OCI-LY7 (cell line): ENCODE measurements around the gene RBMS1. TPM values are rescaled to one million over a fixed set of nuclear protein-coding genes. Genes with fewer than 3 reads are reported as not detected.

Experiments used
- BruUV-seq: library from RNA; stranded (reverse); fragments of 400-500 nt; replicated peaks from 2 replicates; lab custom pipeline; 2021; lab: Mats Ljungman, UMichigan
- CTCF ChIA-PET: fragments of 300-600 bp; sonication (Branson Sonifier 250); formaldehyde crosslinking; loops from one replicate; lab custom pipeline; 2022; ENCODE audit warnings: antibody characterized with exemption; ENCODE audit not compliant: unreplicated experiment; lab: Charles Lee
- POLR2A ChIA-PET: fragments of 300-600 bp; sonication (Branson Sonifier 250); formaldehyde crosslinking; loops from one replicate; lab custom pipeline; 2022; ENCODE audit warnings: antibody characterized with exemption; lab: Charles Lee
- DNase-seq: peaks from one replicate; pipeline ENCODE4 v3.0.0-alpha.2; 2015; ENCODE audit warnings: low spot score
- H2AFZ ChIP-seq: fragments of 200-600 bp; sonication (generic), shearing (Covaris generic); 2 replicates; pipeline ENCODE4 v1.6.1; 2014; ENCODE audit warnings: mild to moderate bottlenecking, antibody characterized with exemption, low read length, moderate library complexity
- H3K27ac ChIP-seq: fragments of 200-600 bp; sonication (generic); 2 replicates; pipeline ENCODE4 v1.5.1; 2014; ENCODE audit warnings: mixed run types, low read depth, mild to moderate bottlenecking, moderate library complexity, low read length, inconsistent platforms; ENCODE audit not compliant: poor library complexity, severe bottlenecking
- H3K36me3 ChIP-seq: fragments of 200-600 bp; sonication (generic); 2 replicates; pipeline ENCODE4 v1.6.1; 2014; ENCODE audit warnings: mild to moderate bottlenecking, antibody characterized with exemption, low read length, moderate library complexity, mixed read lengths; ENCODE audit not compliant: insufficient read depth
- H3K4me1 ChIP-seq: fragments of 200-600 bp; sonication (generic); 2 replicates; pipeline ENCODE4 v1.5.1; 2014; ENCODE audit warnings: mild to moderate bottlenecking, low read length; ENCODE audit not compliant: insufficient read depth, poor library complexity, severe bottlenecking
- H3K4me2 ChIP-seq: fragments of 200-600 bp; sonication (generic); 2 replicates; pipeline ENCODE4 v1.6.1; 2014; ENCODE audit warnings: mild to moderate bottlenecking, low read length
- H3K4me3 ChIP-seq: fragments of 200-600 bp; sonication (generic); 2 replicates; pipeline ENCODE4 v1.5.1; 2014; ENCODE audit warnings: mild to moderate bottlenecking, low read depth, low read length; ENCODE audit not compliant: poor library complexity, severe bottlenecking
- H3K79me2 ChIP-seq: fragments of 200-600 bp; sonication (generic); 2 replicates; pipeline ENCODE4 v1.6.1; 2016; ENCODE audit warnings: low read depth, mild to moderate bottlenecking, low read length, moderate library complexity, mixed read lengths; ENCODE audit not compliant: insufficient read depth
- H3K9me2 ChIP-seq: fragments of 200-600 bp; sonication (generic); 2 replicates; pipeline ENCODE4 v1.6.1; 2016; ENCODE audit warnings: mild to moderate bottlenecking, low read length, mixed read lengths; ENCODE audit not compliant: insufficient read depth
- H3K9me3 ChIP-seq: fragments of 200-600 bp; sonication (generic); 2 replicates; pipeline ENCODE4 v1.6.1; 2014; ENCODE audit warnings: mild to moderate bottlenecking, mixed run types, low read length, mixed read lengths
- H4K20me1 ChIP-seq: fragments of 200-600 bp; sonication (generic); 2 replicates; pipeline ENCODE4 v1.6.1; 2014; ENCODE audit warnings: mild to moderate bottlenecking, antibody characterized with exemption, low read length, moderate library complexity, mixed read lengths; ENCODE audit not compliant: insufficient read depth
- EZH2phosphoT487 ChIP-seq: fragments of 200-600 bp; sonication (generic); IDR thresholded peaks from 2 replicates; pipeline ENCODE4 v1.6.1; 2018; ENCODE audit warnings: low read depth, borderline replicate concordance, mild to moderate bottlenecking, mixed run types, antibody characterized with exemption, low read length, moderate library complexity, mixed read lengths
- intact Hi-C: fragments of 100-400 bp; cut with micrococcal nuclease; formaldehyde crosslinking; loops from one replicate; pipeline ENCODE4 v1.10.0; 2022; ENCODE audit not compliant: unreplicated experiment
- total RNA-seq, 2 experiments: library from RNA; depleted of rRNA in 1 of 2; stranded (reverse); fragments of >200 nt in 1 of 2; shearing (Covaris generic) in 1 of 2; gene quantifications; 2 replicates each; pipeline ENCODE4 v1.2.3, GENCODE V29; 2014 to 2022
- TF ChIP-seq, protein P1 (sequence below): fragments of 200-600 bp; sonication (generic); conservative IDR thresholded peaks from 2 replicates; pipeline ENCODE4 v1.5.1; 2014; ENCODE audit warnings: mild to moderate bottlenecking, antibody characterized with exemption, low read length, moderate library complexity, mixed read lengths

Gene RBMS1
- total RNA-seq, 2 experiments from 2014 or later, result 29.5 to 35.7 TPM

DNA sequence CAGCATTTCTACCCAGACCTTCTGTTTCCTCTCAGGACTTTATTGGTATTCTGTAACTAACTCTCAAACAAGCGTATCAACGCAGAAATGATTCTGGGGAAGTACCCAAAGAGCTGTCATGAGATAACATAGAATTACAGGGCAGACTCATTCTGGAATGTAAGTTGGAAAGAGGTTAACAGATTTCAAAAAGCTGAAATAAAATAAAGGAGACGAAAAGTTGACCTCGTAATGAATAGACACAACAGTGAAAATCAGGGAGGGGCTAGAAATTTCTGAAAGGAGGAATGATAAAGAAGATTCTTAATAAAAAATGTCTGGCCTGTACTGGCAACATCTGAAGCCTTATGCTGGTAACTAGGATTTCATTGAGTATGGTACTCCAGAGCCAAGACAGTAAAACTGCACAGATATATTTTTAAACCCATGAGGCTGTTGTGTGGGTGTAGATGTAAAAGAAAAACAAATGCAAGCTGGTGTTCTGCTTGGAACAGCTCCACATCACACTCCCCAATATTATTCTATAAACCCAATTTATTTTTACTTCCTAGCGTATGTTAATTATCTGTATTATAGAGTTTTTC, 23.9 kb downstream of the RBMS1 start:
- Histone ChIP-seq H2AFZ (no peak overlapping the region), H3K79me2 (no peaks in the 10 kb centered on the region; the same call in 1 of the 2 replicates), H3K9me2 (no peaks in the 10 kb centered on the region), H3K4me3 (no peak overlapping the region), H4K20me1 (no peaks in the 10 kb centered on the region), H3K9me3 (no peaks in the 10 kb centered on the region), H3K27ac (no peak overlapping the region), H3K36me3 (no peaks in the 10 kb centered on the region), H3K4me2 (no peak overlapping the region), H3K4me1 (no peaks in the 10 kb centered on the region)
- BruUV-seq, result no TSS peak
- intact Hi-C loops, result no loop called here
- CTCF ChIA-PET, result no interaction called here
- DNase-seq, result no peak
- POLR2A ChIA-PET, result no interaction called here
- no peak for TF ChIP-seq EZH2phosphoT487
- TF ChIP-seq, protein P1, sequence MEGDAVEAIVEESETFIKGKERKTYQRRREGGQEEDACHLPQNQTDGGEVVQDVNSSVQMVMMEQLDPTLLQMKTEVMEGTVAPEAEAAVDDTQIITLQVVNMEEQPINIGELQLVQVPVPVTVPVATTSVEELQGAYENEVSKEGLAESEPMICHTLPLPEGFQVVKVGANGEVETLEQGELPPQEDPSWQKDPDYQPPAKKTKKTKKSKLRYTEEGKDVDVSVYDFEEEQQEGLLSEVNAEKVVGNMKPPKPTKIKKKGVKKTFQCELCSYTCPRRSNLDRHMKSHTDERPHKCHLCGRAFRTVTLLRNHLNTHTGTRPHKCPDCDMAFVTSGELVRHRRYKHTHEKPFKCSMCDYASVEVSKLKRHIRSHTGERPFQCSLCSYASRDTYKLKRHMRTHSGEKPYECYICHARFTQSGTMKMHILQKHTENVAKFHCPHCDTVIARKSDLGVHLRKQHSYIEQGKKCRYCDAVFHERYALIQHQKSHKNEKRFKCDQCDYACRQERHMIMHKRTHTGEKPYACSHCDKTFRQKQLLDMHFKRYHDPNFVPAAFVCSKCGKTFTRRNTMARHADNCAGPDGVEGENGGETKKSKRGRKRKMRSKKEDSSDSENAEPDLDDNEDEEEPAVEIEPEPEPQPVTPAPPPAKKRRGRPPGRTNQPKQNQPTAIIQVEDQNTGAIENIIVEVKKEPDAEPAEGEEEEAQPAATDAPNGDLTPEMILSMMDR, result no peak

DNA sequence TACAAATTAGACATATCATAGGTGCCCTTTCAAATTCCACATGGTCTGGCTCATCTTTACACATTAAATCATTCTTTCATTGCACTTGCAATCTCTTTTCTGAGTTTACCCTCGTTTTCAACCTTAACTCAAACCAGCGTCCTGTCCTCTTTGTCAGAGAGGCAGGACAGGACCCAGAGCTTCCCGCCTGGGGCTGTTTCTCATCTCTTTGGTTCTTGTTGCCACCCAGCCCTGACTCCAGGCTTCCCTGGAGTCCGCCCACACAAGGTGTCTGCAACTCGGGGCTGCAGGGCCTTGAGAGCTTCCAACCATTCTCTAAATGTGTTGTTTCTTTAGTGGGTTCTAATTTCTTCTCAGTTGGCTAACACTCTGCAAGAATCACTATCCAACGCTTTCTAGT, 24.4 kb downstream of the RBMS1 start:
- DNase-seq, result no peak
- Histone ChIP-seq H4K20me1 (no peaks in the 10 kb centered on the region), H3K36me3 (no peaks in the 10 kb centered on the region), H3K27ac (no peak overlapping the region), H3K79me2 (no peaks in the 10 kb centered on the region; the same call in 1 of the 2 replicates), H2AFZ (no peak overlapping the region), H3K4me1 (no peaks in the 10 kb centered on the region), H3K9me3 (no peaks in the 10 kb centered on the region), H3K4me3 (no peak overlapping the region), H3K9me2 (no peaks in the 10 kb centered on the region), H3K4me2 (no peak overlapping the region)
- ChIA-PET POLR2A (interaction anchor here (0.6 kb wide), 1 partner anchor 53 kb away, joined by 3 read pairs; no protein-coding TSS in a partner anchor), CTCF (no interaction called here)
- BruUV-seq, result no TSS peak
- TF ChIP-seq EZH2phosphoT487, result no peak
- intact Hi-C loops, result no loop called here

DNA sequence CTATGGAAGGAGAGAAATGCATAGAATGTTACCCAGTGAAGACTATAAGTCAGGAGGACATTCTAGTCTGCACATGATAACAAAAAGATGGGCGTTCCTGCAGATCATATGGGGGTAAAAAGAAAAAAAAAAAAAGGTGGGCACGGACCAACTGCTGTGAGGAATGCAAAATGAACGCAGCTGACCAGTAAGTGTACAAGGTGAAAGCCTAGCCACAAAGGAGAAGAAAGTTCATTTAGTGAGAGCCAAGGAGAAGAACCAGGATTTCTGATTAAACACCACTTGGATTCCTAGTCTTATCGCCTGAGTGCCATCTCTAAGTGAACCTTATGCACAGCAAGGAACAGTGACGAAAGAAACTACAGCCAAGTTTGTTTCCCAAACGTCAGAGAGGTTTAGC, 26.5 kb downstream of the RBMS1 start:
- intact Hi-C loops, result no loop called here
- no TSS peak for BruUV-seq
- Histone ChIP-seq H4K20me1 (no peaks in the 10 kb centered on the region), H3K27ac (no peak overlapping the region), H3K9me3 (no peaks in the 10 kb centered on the region), H3K4me3 (no peak overlapping the region), H3K36me3 (no peaks in the 10 kb centered on the region), H3K9me2 (no peaks in the 10 kb centered on the region), H3K4me1 (no peaks in the 10 kb centered on the region), H2AFZ (no peak overlapping the region), H3K79me2 (no peaks in the 10 kb centered on the region; the same call in 1 of the 2 replicates), H3K4me2 (no peak overlapping the region)
- ChIA-PET POLR2A (no interaction called here), CTCF (no interaction called here)
- no peak for TF ChIP-seq EZH2phosphoT487
- TF ChIP-seq, protein P1, result no peak
- DNase-seq, result no peak
